Activated CD8-positive, alpha-beta T cell treated with anti-CD3 and anti-CD28 coated beads, Interleukin-2, amount 10 ng/mL, durations not matched to agents 7 days and 5 days (primary cell): ENCODE data around the gene CASTOR2. TPM values are rescaled to one million over a fixed set of nuclear protein-coding genes. Genes with fewer than 3 reads are reported as not detected.

Experiments used
- ATAC-seq: fragments of 150-1000 bp; cut with Tn5 transposase; one replicate; pipeline ENCODE4 v1.10.0; 2021; ENCODE audit warnings: moderate library complexity
- CTCF ChIA-PET: fragments of 350-600 bp; sonication (Branson Sonifier 250); formaldehyde crosslinking; loops from one replicate; lab custom pipeline; 2021; ENCODE audit warnings: antibody characterized with exemption; lab: Charles Lee
- POLR2A ChIA-PET: fragments of 350-600 bp; sonication (Branson Sonifier 250); formaldehyde crosslinking; loops from one replicate; lab custom pipeline; 2021; ENCODE audit warnings: antibody characterized with exemption; lab: Charles Lee
- DNase-seq: peaks from one replicate; pipeline ENCODE4 v3.0.0-alpha.2; 2020
- H3K27ac Mint-ChIP-seq: one replicate; pipeline ENCODE4 v1.8.0; 2021; ENCODE audit warnings: mild to moderate bottlenecking, mixed read lengths
- H3K27me3 Mint-ChIP-seq: one replicate; pipeline ENCODE4 v1.8.0; 2021; ENCODE audit warnings: low read depth, mixed read lengths
- H3K36me3 Mint-ChIP-seq: one replicate; pipeline ENCODE4 v1.8.0; 2021; ENCODE audit warnings: low read depth, mixed read lengths
- H3K4me1 Mint-ChIP-seq: one replicate; pipeline ENCODE4 v1.8.0; 2021; ENCODE audit warnings: low read depth, mixed read lengths
- H3K4me3 Mint-ChIP-seq: one replicate; pipeline ENCODE4 v1.8.0; 2021; ENCODE audit warnings: mild to moderate bottlenecking, mixed read lengths
- H3K9me3 Mint-ChIP-seq: one replicate; pipeline ENCODE4 v1.8.0; 2022; ENCODE audit warnings: mixed read lengths; ENCODE audit not compliant: insufficient read depth
- total RNA-seq, 2 experiments: library from RNA; stranded (reverse); gene quantifications; one replicate each; pipeline ENCODE4 v1.2.3, GENCODE V29; 2021

Gene CASTOR2
- total RNA-seq, 2 experiments from 2014 or later = 3.3 to 4.4 TPM

GRCh38 chr7:75042286-75042685, 77.8 kb downstream of the CASTOR2 start:
- peaks cover 5% of the 10 kb centered on the region for H3K36me3 Mint-ChIP-seq
- no peak for DNase-seq
- no peaks in the 10 kb centered on the region for H3K4me1 Mint-ChIP-seq
- H3K4me3 Mint-ChIP-seq = no peak overlapping the region
- ChIA-PET CTCF (no interaction called here), POLR2A (no interaction called here)
- H3K9me3 Mint-ChIP-seq = no peaks in the 10 kb centered on the region
- no peak overlapping the region for H3K27ac Mint-ChIP-seq
- H3K27me3 Mint-ChIP-seq = no peaks in the 10 kb centered on the region
- no peak for ATAC-seq

- Mint-ChIP-seq H3K27ac (no peak overlapping the region), H3K27me3 (no peaks in the 10 kb centered on the region), H3K36me3 (peaks cover 5% of the 10 kb centered on the region), H3K4me3 (no peak overlapping the region), H3K4me1 (no peaks in the 10 kb centered on the region), H3K9me3 (no peaks in the 10 kb centered on the region)
- ChIA-PET POLR2A (no interaction called here), CTCF (no interaction called here)
- DNase-seq (no peak), ATAC-seq (no peak)
Observed at GRCh38 chr7:75042831-75043703, 78.6 kb downstream of the CASTOR2 start.

- CTCF ChIA-PET = interaction anchor here (0.6 to 1.7 kb wide), 3 partner anchors 8 to 645 kb away, joined by 3 read pairs; no protein-coding TSS in a partner anchor
- Mint-ChIP-seq H3K27me3 (no peaks in the 10 kb centered on the region), H3K9me3 (no peaks in the 10 kb centered on the region), H3K4me1 (no peaks in the 10 kb centered on the region), H3K36me3 (peaks cover 14% of the 10 kb centered on the region), H3K4me3 (no peak overlapping the region), H3K27ac (no peak overlapping the region)
- ATAC-seq (no peak), DNase-seq (no peak)
- POLR2A ChIA-PET = no interaction called here
Observed at GRCh38 chr7:75045881-75046280, 81.4 kb downstream of the CASTOR2 start.

GRCh38 chr7:75048435-75049379, 84.2 kb downstream of the CASTOR2 start:
- DNase-seq (no peak), ATAC-seq (no peak)
- CTCF ChIA-PET = no interaction called here
- Mint-ChIP-seq H3K27me3 (no peaks in the 10 kb centered on the region), H3K4me3 (no peak overlapping the region), H3K4me1 (no peaks in the 10 kb centered on the region), H3K36me3 (peaks cover 25% of the 10 kb centered on the region), H3K27ac (no peak overlapping the region), H3K9me3 (no peaks in the 10 kb centered on the region)
- POLR2A ChIA-PET = no interaction called here

- Mint-ChIP-seq H3K4me1 (no peaks in the 10 kb centered on the region), H3K36me3 (peaks cover 29% of the 10 kb centered on the region), H3K9me3 (no peaks in the 10 kb centered on the region), H3K27ac (no peak overlapping the region), H3K4me3 (no peak overlapping the region), H3K27me3 (no peaks in the 10 kb centered on the region)
- ChIA-PET CTCF (no interaction called here), POLR2A (no interaction called here)
- DNase-seq (no peak), ATAC-seq (no peak)
Observed at GRCh38 chr7:75049817-75050216, 85.3 kb downstream of the CASTOR2 start.

- POLR2A ChIA-PET = no interaction called here
- DNase-seq (no peak), ATAC-seq (no peak)
Observed at GRCh38 chr7:75050501-75050900, 86.0 kb downstream of the CASTOR2 start.

GRCh38 chr7:75054744-75055143, 90.2 kb downstream of the CASTOR2 start:
- DNase-seq = no peak
- H3K4me1 Mint-ChIP-seq = no peaks in the 10 kb centered on the region
- H3K36me3 Mint-ChIP-seq = peaks cover 49% of the 10 kb centered on the region
- ATAC-seq = no peak
- POLR2A ChIA-PET = no interaction called here
- H3K4me3 Mint-ChIP-seq = no peak overlapping the region
- CTCF ChIA-PET = no interaction called here
- H3K27ac Mint-ChIP-seq = no peak overlapping the region
- no peaks in the 10 kb centered on the region for H3K27me3 Mint-ChIP-seq
- no peaks in the 10 kb centered on the region for H3K9me3 Mint-ChIP-seq

More at GRCh38 chr7:75050501-75050900, 86.0 kb downstream of the CASTOR2 start:
- H3K9me3 Mint-ChIP-seq = no peaks in the 10 kb centered on the region
- no peaks in the 10 kb centered on the region for H3K27me3 Mint-ChIP-seq
- H3K36me3 Mint-ChIP-seq = peaks cover 35% of the 10 kb centered on the region
- no peak overlapping the region for H3K4me3 Mint-ChIP-seq
- no peaks in the 10 kb centered on the region for H3K4me1 Mint-ChIP-seq
- CTCF ChIA-PET = no interaction called here
- H3K27ac Mint-ChIP-seq = no peak overlapping the region

- no peak overlapping the region for H3K27ac Mint-ChIP-seq
- POLR2A ChIA-PET = no interaction called here
- no peaks in the 10 kb centered on the region for H3K4me1 Mint-ChIP-seq
- no peaks in the 10 kb centered on the region for H3K9me3 Mint-ChIP-seq
- ATAC-seq = no peak
- no peak for DNase-seq
- H3K27me3 Mint-ChIP-seq = no peaks in the 10 kb centered on the region
- no peak overlapping the region for H3K4me3 Mint-ChIP-seq
- peaks cover 51% of the 10 kb centered on the region for H3K36me3 Mint-ChIP-seq
- CTCF ChIA-PET = no interaction called here
Observed at GRCh38 chr7:75055155-75055554, 90.7 kb downstream of the CASTOR2 start.

GRCh38 chr7:75055830-75056772, 91.6 kb downstream of the CASTOR2 start:
- ChIA-PET POLR2A (no interaction called here), CTCF (no interaction called here)
- DNase-seq (no peak), ATAC-seq (no peak)
- Mint-ChIP-seq H3K4me1 (no peaks in the 10 kb centered on the region), H3K4me3 (no peak overlapping the region), H3K27ac (no peak overlapping the region), H3K9me3 (no peaks in the 10 kb centered on the region), H3K36me3 (peaks cover 56% of the 10 kb centered on the region), H3K27me3 (no peaks in the 10 kb centered on the region)

GRCh38 chr7:75058406-75058805, 93.9 kb downstream of the CASTOR2 start:
- no peak overlapping the region for H3K4me3 Mint-ChIP-seq
- ChIA-PET POLR2A (no interaction called here), CTCF (no interaction called here)
- no peaks in the 10 kb centered on the region for H3K9me3 Mint-ChIP-seq
- ATAC-seq (no peak), DNase-seq (no peak)
- H3K27ac Mint-ChIP-seq = no peak overlapping the region
- peaks cover 62% of the 10 kb centered on the region for H3K36me3 Mint-ChIP-seq
- no peaks in the 10 kb centered on the region for H3K4me1 Mint-ChIP-seq
- no peaks in the 10 kb centered on the region for H3K27me3 Mint-ChIP-seq

GRCh38 chr7:75064291-75064690, 99.8 kb downstream of the CASTOR2 start:
- POLR2A ChIA-PET = no interaction called here

More at GRCh38 chr7:75064291-75064690, 99.8 kb downstream of the CASTOR2 start:
- H3K4me3 Mint-ChIP-seq = no peak overlapping the region
- H3K36me3 Mint-ChIP-seq = peaks cover 50% of the 10 kb centered on the region
- no peak for ATAC-seq
- no peaks in the 10 kb centered on the region for H3K9me3 Mint-ChIP-seq
- no peaks in the 10 kb centered on the region for H3K4me1 Mint-ChIP-seq
- no peaks in the 10 kb centered on the region for H3K27me3 Mint-ChIP-seq
- CTCF ChIA-PET = interaction anchor here (1.5 kb wide), 1 partner anchor 9 kb away, joined by 3 read pairs; the partner anchor contains the start of gene RCC1L
- DNase-seq = no peak
- H3K27ac Mint-ChIP-seq = no peak overlapping the region
